HG03571 (cell line): ENCODE data around the gene LRMDA.
"Not testable (repeated sequence)": the region's sequence is repeated elsewhere in the genome, so short reads cannot be mapped to it uniquely, and the experiment has no call there.

ENCODE experiments used
- ATAC-seq: cut with Tn5 transposase; IDR thresholded peaks from one replicate; pipeline ENCODE4 v1.9.1; 2021; ENCODE audit not compliant: unreplicated experiment

Gene LRMDA

GRCh38 chr10:76552091-76552873 lies 1120.9 kb downstream of the LRMDA start:
- no peak for ATAC-seq

- no peak for ATAC-seq
Observed at GRCh38 chr10:76553263-76554032, 1122.0 kb downstream of the LRMDA start.

GRCh38 chr10:76554033-76554408 lies 1122.6 kb downstream of the LRMDA start:
- no peak for ATAC-seq

GRCh38 chr10:76554478-76554877 lies 1123.1 kb downstream of the LRMDA start:
- ATAC-seq = no peak

- no peak for ATAC-seq
Observed at GRCh38 chr10:76555067-76555670, 1123.7 kb downstream of the LRMDA start.

- ATAC-seq = no peak
Observed at GRCh38 chr10:76557366-76557765, 1125.9 kb downstream of the LRMDA start.

- ATAC-seq = no peak
Observed at GRCh38 chr10:76558586-76558985, 1127.2 kb downstream of the LRMDA start.

- ATAC-seq = no peak
Observed at GRCh38 chr10:76558996-76559891, 1127.8 kb downstream of the LRMDA start.

GRCh38 chr10:76559892-76560220 lies 1128.4 kb downstream of the LRMDA start:
- ATAC-seq = no peak

GRCh38 chr10:76560338-76560737 lies 1128.9 kb downstream of the LRMDA start:
- no peak for ATAC-seq

- no peak for ATAC-seq
Observed at GRCh38 chr10:76563286-76563685, 1131.9 kb downstream of the LRMDA start.

GRCh38 chr10:76572021-76572420 lies 1140.6 kb downstream of the LRMDA start:
- ATAC-seq = no peak

- ATAC-seq = no peak
Observed at GRCh38 chr10:76576276-76576962, 1145.0 kb downstream of the LRMDA start.

GRCh38 chr10:76577455-76577854 lies 1146.0 kb downstream of the LRMDA start:
- no peak for ATAC-seq

- no peak for ATAC-seq
Observed at GRCh38 chr10:76581506-76582256, 1150.3 kb downstream of the LRMDA start.

- no peak for ATAC-seq
Observed at GRCh38 chr10:76582531-76582930, 1151.1 kb downstream of the LRMDA start.

GRCh38 chr10:76583711-76584161 lies 1152.3 kb downstream of the LRMDA start:
- no peak for ATAC-seq

GRCh38 chr10:76584466-76584865 lies 1153.0 kb downstream of the LRMDA start:
- not testable (repeated sequence) for ATAC-seq
